ENCODE data around the gene SSTR1. TPM values are rescaled to one million over a fixed set of nuclear protein-coding genes. Genes with fewer than 3 reads are reported as not detected.
A peak's percentile ranks its signal among the peaks of the same experiment; 100 is the strongest.

Gene SSTR1
- total RNA-seq, 1 experiment from 2014 or later, result not detected

DNA sequence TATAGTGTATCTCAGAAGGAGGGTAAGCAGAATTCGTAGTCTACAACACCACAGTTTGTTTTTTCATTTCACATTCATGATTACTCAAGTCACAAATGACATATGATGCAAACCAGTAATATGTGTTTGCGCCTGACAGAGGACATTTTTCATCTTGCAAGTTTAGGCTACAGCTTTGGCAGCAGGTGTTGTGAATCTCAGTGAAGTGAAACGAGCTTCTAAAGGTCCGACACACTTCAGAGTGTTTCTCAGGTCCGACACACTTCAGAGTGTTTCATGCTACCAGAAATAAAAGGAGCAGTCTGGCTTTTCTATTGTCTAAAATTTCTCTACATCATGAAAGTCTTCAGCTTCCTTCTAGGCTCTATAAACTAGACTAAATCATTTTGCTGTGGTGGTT lies 25.5 kb downstream of the SSTR1 start:
- no peak for DNase-seq (ENCODE audit: low spot score)

DNA sequence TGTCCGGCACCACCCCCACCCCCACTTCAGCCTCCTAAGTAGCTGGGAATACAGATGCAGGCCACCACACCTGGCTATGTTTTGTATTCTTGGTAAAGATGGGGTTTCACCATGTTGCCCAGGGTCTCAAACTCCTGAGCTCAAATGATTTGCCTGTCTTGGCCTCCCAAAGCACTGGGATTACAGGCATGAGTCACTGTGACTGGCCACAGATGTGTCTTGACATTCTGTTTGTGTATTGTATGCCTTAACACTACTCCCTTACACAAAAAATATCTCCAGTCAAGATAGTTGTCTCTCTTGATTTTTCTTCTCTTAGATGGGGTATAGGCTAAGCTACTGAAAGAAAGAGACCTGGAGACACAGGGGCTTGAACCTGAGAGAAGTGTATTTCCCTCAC lies 30.6 kb downstream of the SSTR1 start:
- DNase-seq (ENCODE audit: low spot score), result peak; percentile 5

DNA sequence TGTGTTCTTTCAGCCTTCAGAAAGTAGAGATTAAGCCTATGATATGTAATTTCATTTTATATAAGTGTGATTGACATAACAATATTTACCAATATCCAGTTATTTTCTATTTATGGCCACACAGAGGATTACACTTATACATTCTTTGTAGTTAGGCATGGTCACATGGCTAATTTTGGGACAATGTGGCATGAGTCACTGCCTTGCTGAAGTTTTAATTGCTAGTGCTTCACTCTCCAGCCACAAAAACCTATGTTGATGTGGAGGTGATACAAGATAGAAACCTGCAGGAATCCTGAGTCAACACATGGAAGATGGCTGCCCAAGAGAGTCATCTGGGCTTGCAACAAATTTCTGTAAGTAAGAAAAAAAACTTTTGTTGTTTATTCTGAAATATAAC lies 31.2 kb downstream of the SSTR1 start:
- no peak for DNase-seq (ENCODE audit: low spot score)

DNA sequence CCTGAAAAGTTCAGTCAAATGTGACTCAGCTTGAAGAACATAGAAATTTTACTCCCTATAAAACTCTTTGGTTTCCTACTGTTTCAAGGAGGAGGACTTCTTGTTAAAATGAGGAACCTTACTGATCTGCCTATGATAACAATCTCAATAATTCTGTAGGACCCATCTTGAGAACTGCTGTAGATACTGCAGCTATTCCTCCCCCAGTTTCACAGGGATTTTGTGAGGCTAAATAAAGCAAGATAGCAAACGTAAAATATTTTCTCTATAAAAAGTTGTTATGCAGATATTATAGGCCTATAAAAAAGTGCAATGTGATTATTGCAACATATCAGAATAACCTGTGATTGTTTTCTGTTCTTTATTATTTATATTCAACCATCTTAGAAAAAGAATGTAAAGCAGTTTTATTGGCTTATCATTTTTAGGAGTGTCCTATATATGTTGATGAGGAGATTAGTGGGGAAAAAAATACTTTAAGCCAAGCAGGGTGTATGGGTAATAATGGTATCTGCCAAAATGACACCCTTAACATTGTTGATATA lies 36.1 kb downstream of the SSTR1 start:
- no peak for DNase-seq (ENCODE audit: low spot score)

DNA sequence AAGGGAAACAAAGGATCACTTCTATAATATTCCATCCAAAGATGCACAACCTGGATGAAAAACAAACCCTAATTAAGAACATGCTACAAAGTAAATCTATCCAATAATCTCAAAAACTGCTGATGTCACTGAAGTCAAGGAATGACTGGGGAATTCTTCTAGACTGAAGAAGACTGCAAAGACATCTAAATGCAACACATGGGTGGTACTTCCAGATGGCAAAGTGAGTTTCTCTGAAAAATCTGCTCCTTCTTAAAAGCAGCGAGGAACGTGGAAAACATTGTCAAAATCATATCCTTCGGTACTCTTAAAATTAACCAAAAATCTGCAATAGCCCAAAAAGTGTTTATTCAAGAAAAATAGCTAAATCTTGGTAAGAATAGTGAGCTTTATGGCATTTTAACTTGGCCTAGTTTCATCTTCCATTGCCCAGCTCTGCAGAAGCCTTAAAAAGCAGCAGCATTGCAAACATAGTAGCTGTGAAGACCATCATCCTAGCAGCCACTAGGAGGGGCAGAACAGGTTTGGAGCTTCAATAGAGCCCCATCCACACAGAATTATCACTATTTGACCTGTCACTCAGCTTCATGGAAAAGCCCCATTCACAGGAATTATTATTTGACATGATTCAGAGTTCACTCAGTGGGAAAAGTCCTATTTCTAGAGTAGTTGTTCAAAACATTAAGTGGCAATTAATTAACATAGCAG lies 40.8 kb downstream of the SSTR1 start:
- DNase-seq (ENCODE audit: low spot score), result no peak

DNA sequence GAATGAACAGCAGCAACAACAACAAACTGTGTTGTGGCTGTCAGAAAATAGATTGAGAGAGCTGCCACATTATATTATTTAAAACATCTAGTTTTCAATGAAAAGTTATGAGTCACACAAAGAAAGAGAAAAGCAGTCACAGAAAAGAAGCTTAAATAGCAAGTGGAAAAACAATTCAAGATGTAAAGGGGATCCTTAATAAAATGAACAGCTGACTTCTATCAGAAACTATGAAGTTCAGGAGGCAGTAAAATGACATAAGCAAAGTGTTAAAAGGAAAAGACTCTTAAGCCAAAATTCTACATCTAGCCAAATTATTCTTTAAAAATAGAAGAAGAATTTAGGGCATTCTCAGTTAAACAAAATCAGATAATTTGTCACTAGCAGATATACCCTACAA lies 42.6 kb downstream of the SSTR1 start:
- DNase-seq (ENCODE audit: low spot score), result no peak

DNA sequence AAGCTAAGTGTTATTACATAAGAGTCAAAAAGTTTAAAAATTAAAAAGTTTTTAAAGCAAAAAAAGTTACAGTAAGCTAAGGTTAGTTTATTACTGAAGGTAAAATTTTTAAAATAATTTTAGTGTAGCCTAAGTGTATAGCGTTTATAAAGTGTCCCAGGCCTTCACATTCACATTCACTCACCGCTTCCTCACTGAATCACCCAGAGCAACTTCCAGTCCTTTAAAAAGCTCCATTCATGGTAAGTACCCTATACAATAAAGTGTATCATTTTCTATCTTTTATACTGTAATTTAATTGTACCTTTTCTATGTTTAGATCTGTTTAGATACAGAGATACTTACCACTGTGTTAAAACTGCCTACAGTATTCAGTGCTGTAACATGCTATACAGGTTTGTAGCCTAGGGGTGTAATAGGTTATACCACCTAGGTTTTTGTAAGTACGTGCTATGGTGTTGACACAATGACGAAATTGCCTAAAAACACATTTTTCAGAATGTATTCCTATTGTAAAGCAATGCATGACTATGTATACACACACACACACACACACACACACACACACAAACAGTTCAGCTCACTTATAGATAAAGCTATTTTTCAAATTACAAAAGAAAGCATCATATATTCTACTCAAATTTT lies 44.5 kb downstream of the SSTR1 start:
- no peak for DNase-seq (ENCODE audit: low spot score)

DNA sequence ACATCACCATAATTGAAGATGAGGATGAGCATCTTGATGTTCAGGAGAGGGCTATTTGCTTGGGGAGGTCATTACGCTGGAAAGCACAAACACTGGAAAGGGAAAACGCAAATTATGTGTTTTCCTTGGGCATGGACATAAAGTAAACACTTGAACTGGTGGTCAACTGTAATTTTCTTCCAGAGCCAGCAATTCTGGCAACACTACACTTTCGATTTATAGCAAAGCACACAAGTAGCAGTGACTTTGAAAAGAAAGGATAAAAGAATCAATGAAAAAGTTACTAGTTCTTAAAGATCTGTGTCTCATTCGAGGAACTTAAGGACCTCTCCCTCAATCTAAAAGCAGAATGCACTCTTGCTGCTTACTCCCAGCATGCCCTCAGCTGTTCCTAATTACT lies 46.0 kb downstream of the SSTR1 start:
- DNase-seq (ENCODE audit: low spot score), result no peak

DNA sequence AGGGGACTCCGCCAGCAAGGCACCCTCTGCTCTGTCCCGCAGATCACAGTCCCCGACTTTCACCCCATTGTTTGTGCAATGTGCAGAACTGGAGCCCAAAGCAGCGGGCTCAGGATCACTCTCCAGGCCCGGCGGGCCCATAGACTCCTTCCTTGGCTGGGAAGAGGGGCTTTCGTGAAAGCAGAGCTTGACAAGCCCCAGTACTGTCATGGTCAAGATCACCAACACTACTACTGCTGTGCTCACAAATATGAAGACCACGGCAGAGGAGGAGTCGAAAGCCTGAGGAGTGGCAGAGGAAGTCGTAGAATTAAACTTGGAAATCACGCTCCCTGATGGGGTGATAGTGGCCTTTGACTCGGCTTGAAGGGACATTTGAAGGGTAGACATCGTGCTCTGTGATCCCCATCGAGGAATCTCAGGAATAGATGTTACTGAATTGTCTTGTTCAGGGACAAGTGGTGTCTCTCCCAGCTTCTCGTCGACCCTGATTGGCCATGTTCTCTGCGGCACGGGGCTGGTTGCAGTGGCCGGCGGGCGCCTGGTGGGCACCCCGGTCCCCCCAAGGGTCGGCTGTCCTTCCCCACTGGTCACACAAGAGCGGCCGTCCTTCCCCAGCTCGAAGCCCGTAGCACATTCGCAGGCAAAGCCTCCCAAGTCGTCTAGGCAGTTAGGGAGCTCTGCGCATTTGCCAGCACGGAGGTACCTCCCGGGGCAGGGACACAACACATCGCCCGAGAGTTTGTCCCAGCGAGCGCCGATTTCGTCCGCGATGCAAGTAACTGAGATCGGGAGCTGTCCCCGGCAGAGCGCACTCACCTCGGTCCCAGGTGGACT lies 47.1 kb downstream of the SSTR1 start:
- DNase-seq (ENCODE audit: low spot score), result no peak

DNA sequence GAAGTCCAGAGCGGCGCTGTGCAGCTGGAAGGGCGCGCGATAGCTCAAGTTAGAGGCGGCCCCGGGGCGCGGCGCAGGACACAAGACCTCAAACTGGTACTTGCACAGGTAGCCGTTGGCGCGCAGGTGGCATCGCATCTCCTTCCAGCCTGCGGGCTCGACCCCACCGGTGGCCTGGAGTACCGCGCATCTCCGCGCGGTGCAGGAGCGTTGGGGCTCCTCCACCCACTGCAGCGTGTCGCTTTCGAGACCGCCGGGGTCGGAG lies 47.6 kb downstream of the SSTR1 start:
- DNase-seq (ENCODE audit: low spot score), result no peak

DNA sequence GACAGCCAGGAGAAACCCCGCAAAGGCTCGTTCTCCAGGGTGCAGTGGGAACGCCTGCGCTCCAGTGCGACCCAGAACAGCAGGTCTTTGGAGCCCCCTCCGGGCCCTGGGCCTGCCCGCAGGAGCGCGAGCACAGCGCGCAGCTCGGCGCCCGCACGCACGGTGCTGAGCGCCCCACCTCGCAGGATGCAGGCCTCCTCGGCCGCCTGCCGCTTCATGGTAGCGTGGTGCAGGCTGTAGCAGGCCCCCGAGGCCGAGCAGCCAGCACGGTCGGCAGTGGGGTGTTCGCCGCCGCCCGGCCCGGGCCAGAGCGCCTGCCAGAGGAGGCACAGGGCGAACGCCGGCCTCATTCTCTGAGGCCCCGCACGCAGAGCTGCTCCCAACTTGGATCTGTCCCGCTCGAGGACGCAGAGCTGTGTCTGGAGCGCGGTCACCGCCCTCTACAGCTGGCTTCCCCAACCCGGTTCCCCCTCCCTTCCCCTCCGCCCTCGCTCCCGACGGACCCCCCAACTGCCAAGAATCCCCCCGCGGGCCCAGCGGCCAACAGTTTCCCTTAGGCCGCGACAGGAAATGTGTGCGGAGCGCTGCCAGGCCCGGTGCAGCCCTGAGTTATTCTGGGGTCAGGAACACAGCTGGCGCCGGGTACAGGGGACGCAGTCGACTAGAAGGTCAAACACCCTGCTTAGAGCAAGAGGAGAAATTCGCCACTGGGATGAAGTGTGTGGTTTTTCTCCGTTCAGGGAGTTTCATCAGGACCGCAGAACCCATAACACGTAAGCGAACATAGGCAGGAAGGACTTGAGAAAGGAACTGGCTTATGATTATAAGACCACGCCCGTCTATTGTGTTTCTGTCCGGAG lies 48.2 kb downstream of the SSTR1 start, which contains the start of gene CLEC14A:
CLEC14A (minus strand) TSS at position 421 of the 860 bp plus-strand sequence; CDS start at position 350, 71 bp downstream.
- DNase-seq (ENCODE audit: low spot score), result no peak

DNA sequence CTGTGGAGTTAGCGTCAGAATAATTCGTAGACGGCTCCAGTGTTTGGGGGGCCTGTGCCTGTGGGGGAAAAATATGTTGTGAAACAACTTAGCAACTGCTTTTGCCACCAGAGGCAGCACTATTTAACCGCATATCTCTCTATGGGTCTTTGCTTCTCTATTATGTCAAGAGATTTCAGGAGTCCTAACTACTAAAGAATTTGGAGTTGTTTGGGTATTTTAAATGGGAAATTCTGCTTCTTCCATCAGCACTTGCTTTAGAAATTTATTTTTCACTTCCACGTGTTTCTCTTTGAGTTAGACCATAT lies 48.8 kb downstream of the SSTR1 start:
- no peak for DNase-seq (ENCODE audit: low spot score)

DNA sequence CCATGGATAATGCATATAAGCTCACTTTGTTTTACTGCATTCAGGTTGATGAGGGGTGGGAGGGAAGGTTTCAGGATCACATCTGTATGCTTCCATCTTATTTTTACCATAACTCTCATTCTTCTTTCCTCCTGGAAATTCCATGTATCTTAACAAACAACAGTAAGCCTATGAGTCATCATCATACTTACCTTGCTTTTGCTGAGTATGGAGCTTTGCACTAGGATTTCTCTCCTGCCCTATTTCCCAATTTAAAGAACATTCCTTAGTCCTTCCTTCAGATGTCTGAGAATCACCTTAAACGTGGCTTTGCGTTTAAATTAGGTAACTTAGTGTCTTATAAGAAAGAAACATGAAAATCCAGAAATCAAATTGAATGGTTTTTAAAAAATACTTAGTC lies 49.8 kb downstream of the SSTR1 start:
- no peak for DNase-seq (ENCODE audit: low spot score)

DNA sequence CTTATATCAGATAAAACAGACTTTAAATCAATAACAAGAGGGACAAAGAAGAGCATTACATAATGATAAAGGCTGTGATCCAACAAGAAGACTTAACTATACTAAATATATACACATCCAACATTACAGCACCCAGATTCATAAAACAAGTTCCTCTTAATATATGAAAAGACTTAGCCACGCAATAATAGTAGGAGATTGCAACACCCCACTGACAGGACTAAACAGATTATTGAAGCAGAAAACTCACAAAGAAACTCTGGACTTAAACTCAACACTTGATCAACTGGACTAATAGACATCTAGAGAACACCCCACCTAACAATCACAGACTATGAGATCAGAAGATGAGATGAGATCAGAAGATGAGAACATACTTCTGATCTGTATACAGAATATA lies 53.9 kb downstream of the SSTR1 start:
- no peak for DNase-seq (ENCODE audit: low spot score)

Other genes with a start within 250 kb of the SSTR1 start
- gene CLEC14A, start 48.2 kb downstream of the SSTR1 start, total RNA-seq (2014; rRNA removed; shearing (Covaris generic)), result not detected in 2 replicates